HG02885 (cell line): ENCODE data around the gene CYP3A4.
"Not testable (repeated sequence)": the region's sequence is repeated elsewhere in the genome, so short reads cannot be mapped to it uniquely, and the experiment has no call there.

Experiments
- ATAC-seq: cut with Tn5 transposase; IDR thresholded peaks from one replicate; pipeline ENCODE4 v1.9.1; 2021; ENCODE audit warnings: mild to moderate bottlenecking; ENCODE audit not compliant: unreplicated experiment, poor library complexity

CYP3A4 gene

GRCh38 chr7:99784007-99784406 is at the start of gene CYP3A4:
Gene CYP3A4, minus strand, starts transcription at chr7:99784184. Its CDS starts 103 bp downstream, at chr7:99784081.
- no peak for ATAC-seq

GRCh38 chr7:99833289-99833877 is 49.4 kb upstream of the CYP3A4 start:
- ATAC-seq = no peak

GRCh38 chr7:99831595-99831994 is 47.6 kb upstream of the CYP3A4 start:
- no peak for ATAC-seq

- no peak for ATAC-seq
These were observed 45.7 kb upstream of the CYP3A4 start for GRCh38 chr7:99829524-99830160.

- ATAC-seq = no peak
These were observed 44.8 kb upstream of the CYP3A4 start for GRCh38 chr7:99828811-99829210.

- no peak for ATAC-seq
These were observed 43.2 kb upstream of the CYP3A4 start for GRCh38 chr7:99827040-99827778.

GRCh38 chr7:99825873-99826272 is 41.9 kb upstream of the CYP3A4 start:
- ATAC-seq = no peak

- ATAC-seq = no peak
These were observed 41.5 kb upstream of the CYP3A4 start for GRCh38 chr7:99825452-99825851.

GRCh38 chr7:99824091-99824490 is 40.1 kb upstream of the CYP3A4 start:
- ATAC-seq = no peak

GRCh38 chr7:99822731-99823718 is 39.0 kb upstream of the CYP3A4 start:
- ATAC-seq = no peak

GRCh38 chr7:99820408-99821027 is 36.5 kb upstream of the CYP3A4 start:
- ATAC-seq = no peak

GRCh38 chr7:99808766-99809165 is 24.8 kb upstream of the CYP3A4 start:
- no peak for ATAC-seq

GRCh38 chr7:99806839-99807478 is 23.0 kb upstream of the CYP3A4 start:
- ATAC-seq = no peak

- no peak for ATAC-seq
These were observed 21.7 kb upstream of the CYP3A4 start for GRCh38 chr7:99805641-99806040.

GRCh38 chr7:99803118-99803517 is 19.1 kb upstream of the CYP3A4 start:
- ATAC-seq = not testable (repeated sequence)

GRCh38 chr7:99801407-99801806 is 17.4 kb upstream of the CYP3A4 start:
- not testable (repeated sequence) for ATAC-seq

GRCh38 chr7:99798972-99799371 is 15.0 kb upstream of the CYP3A4 start:
- no peak for ATAC-seq

GRCh38 chr7:99795864-99796263 is 11.9 kb upstream of the CYP3A4 start:
- ATAC-seq = not testable (repeated sequence)
